GM19324 (cell line): ENCODE measurements around the gene PCDHGB7.
"Not testable (repeated sequence)": the region's sequence is repeated elsewhere in the genome, so short reads cannot be mapped to it uniquely, and the experiment has no call there.

Source experiments
- ATAC-seq: cut with Tn5 transposase; IDR thresholded peaks from one replicate; pipeline ENCODE4 v1.9.1; 2021; ENCODE audit warnings: mild to moderate bottlenecking, moderate library complexity; ENCODE audit not compliant: unreplicated experiment, low FRiP score

The PCDHGB7 gene

DNA sequence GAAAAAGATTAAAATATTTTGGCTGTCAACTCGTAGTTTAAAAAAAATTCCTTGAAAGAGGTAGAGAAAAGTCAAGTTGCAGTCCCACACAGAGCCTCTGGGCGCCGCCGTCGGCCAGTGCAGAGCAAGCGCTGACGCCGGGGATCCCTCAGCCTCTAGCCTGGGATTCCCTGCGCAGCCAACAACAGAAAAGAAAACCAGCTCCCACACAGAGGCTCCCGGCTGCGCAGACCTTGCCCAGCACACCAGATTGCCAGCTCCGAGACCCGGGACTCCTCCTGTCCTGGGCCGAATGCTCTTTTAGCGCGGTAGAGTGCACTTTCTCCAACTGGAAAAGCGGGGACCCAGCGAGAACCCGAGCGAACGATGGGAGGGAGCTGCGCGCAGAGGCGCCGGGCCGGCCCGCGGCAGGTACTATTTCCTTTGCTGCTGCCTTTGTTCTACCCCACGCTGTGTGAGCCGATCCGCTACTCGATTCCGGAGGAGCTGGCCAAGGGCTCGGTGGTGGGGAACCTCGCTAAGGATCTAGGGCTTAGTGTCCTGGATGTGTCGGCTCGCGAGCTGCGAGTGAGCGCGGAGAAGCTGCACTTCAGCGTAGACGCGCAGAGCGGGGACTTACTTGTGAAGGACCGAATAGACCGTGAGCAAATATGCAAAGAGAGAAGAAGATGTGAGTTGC is at the start of gene PCDHGB7:
Gene PCDHGB7, plus strand, starts transcription at position 184 of the 679 bp plus-strand sequence. Its CDS starts 183 bp downstream, at position 367.
- peak; percentile 80 for ATAC-seq

DNA sequence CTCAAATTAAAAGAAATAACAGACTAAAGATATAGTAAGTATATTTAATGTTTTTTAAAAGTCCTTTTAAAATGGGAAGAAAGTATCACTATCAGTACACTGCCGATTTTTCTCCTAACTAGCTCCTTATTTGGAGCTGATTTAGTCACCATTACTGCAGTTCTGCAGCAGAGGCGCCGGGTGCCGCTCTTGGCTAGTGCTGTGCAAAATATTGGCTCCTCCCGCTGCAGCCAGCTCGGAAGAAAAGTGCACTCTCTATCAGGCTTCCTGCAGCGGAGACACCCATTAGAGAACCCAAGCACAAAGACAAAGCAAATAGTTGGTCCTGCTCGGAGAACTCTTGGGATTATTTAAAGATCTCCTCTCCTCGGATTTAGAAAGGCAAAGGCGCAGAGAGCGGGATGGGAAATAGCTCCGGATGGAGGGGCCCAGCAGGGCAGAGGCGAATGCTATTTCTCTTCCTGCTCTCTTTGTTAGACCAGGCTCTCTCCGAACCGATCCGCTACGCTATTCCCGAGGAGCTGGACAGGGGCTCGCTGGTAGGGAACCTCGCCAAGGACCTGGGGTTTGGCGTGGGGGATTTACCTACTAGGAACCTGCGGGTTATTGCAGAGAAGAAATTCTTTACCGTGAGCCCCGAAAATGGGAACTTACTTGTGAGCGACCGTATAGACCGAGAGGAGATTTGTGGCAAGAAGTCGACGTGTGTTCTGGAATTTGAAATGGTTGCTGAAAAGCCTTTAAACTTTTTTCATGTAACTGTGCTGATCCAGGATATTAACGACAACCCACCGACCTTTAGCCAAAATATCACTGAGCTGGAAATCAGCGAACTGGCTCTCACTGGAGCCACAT is 47.3 kb upstream of the PCDHGB7 start, which contains the start of gene PCDHGB3:
Gene PCDHGB3, plus strand, starts transcription at position 249 of the 855 bp plus-strand sequence. Its CDS starts 153 bp downstream, at position 402.
- ATAC-seq, result no peak

DNA sequence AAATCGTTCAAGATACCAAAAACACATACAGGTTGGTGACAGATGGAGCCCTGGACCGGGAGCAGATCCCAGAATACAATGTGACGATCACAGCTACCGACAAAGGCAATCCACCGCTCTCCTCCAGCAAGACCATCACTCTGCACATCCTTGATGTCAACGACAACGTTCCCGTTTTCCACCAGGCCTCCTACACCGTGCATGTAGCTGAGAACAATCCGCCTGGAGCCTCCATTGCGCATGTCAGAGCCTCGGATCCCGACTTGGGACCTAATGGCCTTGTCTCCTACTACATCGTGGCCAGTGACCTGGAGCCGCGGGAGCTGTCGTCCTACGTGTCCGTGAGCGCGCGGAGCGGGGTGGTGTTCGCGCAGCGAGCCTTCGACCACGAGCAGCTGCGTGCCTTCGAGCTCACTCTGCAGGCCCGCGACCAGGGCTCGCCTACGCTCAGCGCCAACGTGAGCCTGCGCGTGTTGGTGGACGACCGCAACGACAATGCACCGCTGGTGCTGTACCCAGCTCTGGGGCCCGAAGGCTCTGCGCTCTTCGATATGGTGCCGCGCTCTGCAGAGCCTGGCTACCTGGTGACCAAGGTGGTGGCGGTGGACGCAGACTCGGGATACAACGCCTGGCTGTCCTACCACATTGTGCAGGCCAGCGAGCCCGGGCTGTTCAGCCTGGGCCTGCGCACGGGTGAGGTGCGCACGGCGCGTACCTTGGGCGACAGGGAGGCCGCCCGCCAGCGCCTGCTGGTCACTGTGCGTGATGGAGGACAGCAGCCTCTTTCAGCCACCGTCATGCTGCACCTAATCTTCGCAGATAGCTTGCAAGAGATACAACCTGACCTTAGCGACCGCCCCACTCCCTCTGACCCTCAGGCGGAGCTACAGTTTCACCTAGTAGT is 45.7 kb upstream of the PCDHGB7 start:
- no peak for ATAC-seq

DNA sequence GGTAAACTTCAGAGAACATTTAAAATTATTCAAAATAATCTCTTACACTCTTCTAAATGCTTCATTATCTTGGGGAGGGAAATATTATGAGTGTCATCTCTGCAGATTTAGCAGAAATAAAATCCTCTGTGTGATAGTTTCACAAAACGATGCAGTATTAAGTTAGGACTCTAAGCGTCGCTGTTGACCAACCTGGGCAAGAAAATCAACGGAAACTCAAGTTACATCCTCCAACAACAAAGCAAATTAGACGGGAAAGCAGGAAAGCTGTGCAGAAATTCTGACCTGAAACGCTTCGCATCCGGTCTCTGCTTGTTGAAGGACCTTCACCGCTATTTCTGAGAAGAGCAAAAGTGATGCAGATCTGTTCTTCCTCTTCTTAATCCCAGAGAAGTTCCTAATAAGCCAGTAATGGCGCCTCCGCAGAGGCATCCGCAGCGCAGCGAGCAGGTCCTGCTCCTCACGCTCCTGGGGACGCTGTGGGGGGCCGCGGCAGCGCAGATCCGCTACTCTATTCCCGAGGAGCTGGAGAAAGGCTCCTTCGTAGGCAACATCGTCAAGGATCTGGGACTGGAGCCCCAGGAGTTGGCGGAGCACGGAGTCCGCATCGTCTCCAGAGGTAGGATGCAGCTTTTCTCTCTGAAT is 43.7 kb upstream of the PCDHGB7 start, which contains the start of gene PCDHGA6:
Gene PCDHGA6, plus strand, starts transcription at position 219 of the 645 bp plus-strand sequence. Its CDS starts 193 bp downstream, at position 412.
- ATAC-seq, result no peak

DNA sequence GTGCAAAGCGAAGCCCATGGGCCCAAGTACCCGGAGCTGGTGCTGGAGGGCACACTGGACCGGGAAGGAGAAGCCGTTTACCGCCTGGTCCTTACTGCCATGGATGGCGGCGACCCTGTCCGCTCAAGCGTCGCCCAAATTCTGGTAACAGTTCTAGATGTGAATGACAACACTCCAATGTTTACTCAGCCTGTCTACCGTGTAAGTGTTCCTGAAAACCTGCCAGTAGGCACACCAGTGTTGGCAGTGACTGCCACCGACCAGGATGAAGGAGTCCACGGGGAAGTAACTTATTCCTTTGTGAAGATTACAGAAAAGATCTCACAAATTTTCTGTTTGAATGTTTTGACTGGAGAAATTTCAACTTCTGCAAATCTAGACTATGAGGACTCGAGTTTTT is 42.9 kb upstream of the PCDHGB7 start:
- ATAC-seq, result no peak

DNA sequence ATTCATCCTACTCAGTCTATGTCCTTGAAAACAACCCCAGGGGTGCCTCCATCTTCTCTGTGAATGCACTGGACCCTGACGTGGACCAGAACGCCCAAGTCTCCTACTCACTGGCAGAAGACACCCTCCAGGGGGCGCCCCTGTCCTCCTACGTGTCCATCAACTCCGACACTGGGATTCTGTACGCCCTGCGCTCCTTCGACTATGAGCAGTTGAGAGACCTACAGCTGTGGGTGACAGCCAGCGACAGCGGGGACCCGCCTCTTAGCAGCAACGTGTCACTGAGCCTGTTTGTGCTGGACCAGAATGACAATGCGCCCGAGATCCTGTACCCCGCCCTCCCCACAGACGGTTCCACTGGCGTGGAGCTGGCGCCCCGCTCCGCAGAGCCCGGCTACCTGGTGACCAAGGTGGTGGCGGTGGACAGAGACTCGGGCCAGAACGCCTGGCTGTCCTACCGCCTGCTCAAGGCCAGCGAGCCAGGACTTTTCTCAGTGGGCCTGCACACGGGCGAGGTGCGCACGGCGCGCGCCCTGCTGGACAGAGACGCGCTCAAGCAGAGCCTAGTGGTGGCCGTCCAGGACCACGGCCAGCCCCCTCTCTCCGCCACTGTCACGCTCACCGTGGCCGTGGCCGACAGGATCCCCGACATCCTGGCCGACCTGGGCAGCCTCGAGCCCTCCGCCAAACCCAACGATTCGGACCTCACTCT is 41.9 kb upstream of the PCDHGB7 start:
- ATAC-seq, result not testable (repeated sequence)

DNA sequence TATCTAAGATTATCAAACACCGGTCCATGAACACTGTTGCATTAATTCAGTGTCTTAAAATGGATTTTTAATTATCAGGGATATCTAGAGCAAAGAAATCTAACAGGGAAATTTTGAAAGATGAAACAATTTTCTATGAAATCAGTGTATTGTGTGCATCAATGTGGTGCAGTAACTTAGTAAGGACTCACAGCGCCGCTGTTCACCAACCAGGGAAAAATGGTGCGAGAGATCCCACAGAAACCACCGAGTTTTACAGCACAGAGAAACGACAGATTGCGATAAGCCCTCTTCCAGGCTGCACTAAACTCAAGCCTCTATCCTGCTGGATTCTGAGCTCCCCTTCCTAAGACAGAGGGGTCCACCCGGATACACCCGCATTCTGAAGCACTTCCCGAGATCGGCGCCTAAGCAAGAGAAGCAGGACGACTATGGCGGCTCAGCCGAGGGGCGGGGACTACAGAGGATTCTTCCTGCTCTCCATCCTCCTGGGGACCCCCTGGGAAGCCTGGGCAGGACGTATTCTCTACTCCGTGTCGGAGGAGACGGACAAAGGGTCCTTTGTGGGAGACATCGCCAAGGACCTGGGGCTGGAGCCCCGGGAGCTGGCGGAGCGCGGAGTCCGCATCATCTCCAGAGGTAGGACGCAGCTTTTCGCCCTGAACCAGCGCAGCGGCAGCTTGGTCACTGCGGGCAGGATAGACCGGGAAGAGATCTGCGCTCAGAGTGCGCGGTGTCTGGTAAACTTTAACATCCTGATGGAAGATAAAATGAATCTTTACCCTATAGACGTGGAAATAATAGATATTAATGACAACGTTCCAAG is 34.8 kb upstream of the PCDHGB7 start, which contains the start of gene PCDHGA7:
Gene PCDHGA7, plus strand, starts transcription at position 274 of the 826 bp plus-strand sequence. Its CDS starts 158 bp downstream, at position 432.
- no peak for ATAC-seq

DNA sequence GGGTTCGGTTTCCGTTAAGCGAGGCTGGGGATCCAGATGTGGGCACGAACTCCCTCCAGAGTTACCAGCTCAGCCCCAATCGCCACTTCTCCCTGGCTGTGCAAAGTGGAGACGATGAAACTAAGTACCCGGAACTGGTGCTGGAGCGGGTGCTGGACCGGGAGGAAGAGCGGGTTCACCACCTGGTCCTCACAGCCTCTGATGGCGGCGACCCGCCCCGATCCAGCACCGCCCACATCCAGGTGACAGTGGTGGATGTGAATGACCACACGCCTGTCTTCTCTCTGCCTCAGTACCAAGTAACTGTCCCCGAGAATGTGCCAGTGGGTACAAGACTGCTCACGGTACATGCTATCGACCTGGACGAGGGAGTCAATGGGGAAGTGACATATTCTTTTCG is 34.1 kb upstream of the PCDHGB7 start:
- no peak for ATAC-seq

DNA sequence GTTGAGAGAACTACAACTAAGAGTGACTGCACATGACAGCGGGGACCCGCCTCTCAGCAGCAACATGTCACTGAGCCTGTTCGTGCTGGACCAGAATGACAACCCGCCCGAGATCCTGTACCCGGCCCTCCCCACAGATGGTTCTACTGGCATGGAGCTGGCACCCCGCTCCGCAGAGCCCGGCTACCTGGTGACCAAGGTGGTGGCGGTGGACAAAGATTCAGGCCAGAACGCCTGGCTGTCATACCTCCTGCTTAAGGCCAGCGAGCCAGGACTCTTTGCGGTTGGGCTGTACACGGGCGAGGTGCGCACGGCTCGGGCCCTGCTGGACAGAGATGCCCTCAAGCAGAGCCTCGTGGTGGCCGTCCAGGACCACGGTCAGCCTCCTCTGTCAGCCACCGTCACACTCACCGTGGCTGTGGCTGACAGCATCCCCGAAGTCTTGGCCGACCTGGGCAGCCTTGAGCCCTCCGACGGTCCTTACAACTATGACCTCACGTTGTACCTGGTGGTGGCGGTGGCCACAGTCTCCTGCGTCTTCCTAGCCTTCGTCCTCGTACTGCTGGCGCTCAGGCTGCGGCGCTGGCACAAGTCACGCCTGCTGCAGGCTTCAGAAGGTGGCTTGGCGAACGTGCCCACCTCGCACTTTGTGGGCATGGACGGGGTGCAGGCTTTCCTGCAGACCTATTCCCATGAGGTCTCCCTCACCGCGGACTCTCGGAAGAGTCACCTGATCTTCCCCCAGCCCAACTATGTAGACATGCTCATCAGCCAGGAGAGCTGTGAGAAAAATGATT is 32.8 kb upstream of the PCDHGB7 start:
- ATAC-seq, result no peak

DNA sequence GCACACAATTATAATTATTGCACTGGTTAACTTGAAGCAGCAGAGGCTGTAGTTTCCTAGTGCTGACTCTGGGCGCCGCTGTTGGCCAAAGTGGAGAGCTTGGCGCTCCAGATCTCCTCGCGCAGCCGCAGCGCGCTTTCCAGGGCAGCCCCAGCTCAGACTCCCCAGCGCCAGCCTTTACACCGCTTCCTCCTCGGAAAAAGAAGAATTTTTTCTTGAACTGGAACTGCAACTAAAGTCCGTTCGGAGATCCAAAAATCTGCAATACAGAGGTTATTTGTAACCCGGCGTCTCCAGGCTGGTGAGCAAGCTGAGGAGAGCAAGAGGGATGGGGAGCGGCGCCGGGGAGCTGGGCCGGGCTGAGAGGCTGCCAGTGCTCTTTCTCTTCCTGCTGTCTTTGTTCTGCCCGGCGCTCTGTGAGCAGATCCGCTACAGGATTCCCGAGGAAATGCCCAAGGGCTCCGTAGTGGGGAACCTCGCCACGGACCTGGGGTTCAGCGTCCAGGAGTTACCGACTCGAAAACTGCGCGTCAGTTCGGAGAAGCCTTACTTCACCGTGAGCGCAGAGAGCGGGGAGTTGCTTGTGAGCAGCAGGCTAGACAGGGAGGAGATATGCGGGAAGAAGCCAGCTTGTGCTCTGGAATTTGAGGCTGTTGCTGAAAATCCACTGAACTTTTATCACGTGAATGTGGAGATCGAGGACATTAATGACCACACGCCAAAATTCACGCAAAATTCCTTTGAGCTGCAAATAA is 29.7 kb upstream of the PCDHGB7 start, which contains the start of gene PCDHGB4:
Gene PCDHGB4, plus strand, starts transcription at position 142 of the 755 bp plus-strand sequence. Its CDS starts 187 bp downstream, at position 329.
- ATAC-seq, result not testable (repeated sequence)

DNA sequence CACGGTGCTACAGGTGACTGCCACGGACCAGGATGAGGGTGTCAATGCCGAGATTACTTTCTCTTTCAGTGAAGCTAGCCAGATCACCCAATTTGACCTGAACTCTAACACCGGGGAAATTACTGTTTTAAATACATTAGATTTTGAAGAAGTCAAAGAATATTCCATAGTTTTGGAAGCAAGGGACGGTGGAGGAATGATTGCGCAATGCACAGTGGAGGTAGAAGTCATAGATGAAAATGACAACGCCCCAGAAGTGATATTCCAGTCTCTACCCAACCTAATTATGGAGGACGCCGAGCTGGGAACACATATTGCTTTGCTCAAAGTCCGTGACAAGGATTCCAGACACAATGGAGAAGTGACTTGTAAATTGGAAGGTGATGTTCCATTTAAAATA is 28.8 kb upstream of the PCDHGB7 start:
- no peak for ATAC-seq

DNA sequence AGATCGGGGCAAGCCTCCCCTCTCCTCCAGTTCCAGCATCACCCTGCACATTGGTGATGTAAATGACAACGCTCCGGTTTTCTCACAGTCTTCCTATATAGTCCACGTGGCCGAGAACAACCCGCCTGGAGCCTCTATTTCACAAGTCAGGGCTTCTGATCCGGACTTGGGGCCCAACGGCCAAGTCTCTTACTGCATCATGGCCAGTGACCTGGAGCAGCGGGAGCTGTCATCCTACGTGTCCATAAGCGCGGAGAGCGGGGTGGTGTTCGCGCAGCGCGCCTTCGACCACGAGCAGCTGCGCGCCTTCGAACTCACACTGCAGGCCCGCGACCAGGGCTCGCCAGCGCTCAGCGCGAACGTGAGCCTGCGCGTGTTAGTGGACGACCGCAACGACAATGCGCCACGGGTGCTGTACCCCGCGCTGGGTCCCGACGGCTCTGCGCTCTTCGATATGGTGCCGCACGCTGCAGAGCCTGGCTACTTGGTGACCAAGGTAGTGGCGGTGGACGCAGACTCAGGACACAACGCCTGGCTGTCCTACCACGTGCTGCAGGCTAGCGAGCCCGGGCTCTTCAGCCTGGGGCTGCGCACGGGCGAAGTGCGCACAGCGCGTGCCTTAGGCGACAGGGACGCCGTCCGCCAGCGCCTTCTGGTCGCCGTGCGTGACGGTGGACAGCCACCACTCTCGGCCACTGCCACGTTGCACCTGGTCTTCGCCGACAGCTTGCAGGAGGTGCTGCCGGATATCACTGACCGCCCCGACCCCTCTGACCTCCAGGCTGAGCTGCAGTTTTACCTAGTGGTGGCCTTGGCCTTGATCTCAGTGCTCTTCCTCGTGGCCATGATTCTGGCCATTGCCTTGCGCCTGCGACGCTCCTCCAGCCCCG is 28.1 kb upstream of the PCDHGB7 start:
- ATAC-seq, result no peak

DNA sequence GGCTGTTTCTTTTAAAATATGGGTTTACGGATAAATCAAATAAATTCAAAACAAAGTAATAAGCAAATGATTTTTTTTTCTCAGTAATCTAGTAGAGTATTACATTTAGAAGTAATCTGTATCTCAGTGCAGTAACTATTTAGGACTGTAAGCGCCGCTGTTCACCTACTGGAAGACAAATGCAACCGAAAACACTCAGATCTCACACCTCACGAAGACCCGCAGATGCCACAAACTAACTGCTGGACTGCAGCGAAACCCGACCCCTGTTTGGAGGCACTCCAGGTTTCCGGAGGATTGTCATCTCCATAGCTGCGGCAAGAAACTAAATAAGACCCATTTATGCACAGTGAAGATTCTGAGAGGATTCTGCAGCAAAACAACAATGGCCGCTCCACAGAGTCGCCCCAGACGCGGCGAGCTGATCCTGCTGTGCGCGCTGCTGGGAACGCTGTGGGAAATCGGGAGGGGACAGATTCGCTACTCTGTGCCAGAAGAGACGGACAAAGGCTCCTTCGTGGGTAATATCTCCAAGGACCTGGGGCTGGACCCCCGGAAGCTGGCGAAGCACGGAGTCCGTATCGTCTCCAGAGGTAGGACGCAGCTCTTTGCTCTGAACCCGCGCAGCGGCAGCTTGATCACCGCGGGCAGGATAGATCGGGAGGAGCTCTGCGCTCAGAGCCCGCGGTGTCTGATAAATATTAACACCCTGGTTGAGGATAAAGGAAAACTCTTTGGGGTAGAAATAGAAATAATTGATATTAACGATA is 24.9 kb upstream of the PCDHGB7 start, which contains the start of gene PCDHGA8:
Gene PCDHGA8, plus strand, starts transcription at position 205 of the 770 bp plus-strand sequence. Its CDS starts 181 bp downstream, at position 386.
- ATAC-seq, result no peak

DNA sequence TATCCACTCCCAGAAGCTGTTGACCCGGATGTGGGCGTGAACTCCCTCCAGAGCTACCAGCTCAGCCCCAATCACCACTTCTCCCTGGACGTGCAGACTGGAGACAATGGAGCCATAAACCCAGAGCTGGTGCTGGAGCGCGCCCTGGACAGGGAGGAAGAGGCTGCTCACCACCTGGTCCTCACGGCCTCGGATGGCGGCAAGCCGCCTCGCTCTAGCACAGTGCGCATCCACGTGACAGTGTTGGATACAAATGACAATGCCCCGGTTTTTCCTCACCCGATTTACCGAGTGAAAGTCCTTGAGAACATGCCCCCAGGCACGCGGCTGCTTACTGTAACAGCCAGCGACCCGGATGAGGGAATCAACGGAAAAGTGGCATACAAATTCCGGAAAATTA is 24.2 kb upstream of the PCDHGB7 start:
- ATAC-seq, result no peak
